CD4-positive, alpha-beta T cell (primary cell): ENCODE measurements around the gene ASIC3. TPM values are rescaled to one million over a fixed set of nuclear protein-coding genes. Genes with fewer than 3 reads are reported as not detected.

Experiments used
- ATAC-seq: fragments of 200-7000 bp; cut with Tn5 transposase; one replicate; pipeline ENCODE4 v1.10.0; 2022; ENCODE audit warnings: mild to moderate bottlenecking; ENCODE audit not compliant: poor library complexity
- CTCF ChIA-PET: fragments of 350-600 bp; sonication (Branson Sonifier 250); formaldehyde crosslinking; loops from one replicate; lab custom pipeline; 2021; ENCODE audit warnings: antibody characterized with exemption, inconsistent platforms; lab: Charles Lee
- POLR2A ChIA-PET: fragments of 350-600 bp; sonication (Branson Sonifier 250); formaldehyde crosslinking; loops from one replicate; lab custom pipeline; 2021; ENCODE audit warnings: antibody characterized with exemption, inconsistent platforms; lab: Charles Lee
- DNase-seq, 14 experiments: peaks; one replicate each; pipeline ENCODE4 v3.0.0-alpha.2; 2013 to 2020; ENCODE audit warnings: mixed read lengths in 2 of 14
- H3K27ac ChIP-seq, 2 donors: one replicate each; pipeline versions ENCODE4 v1.5.1 to v1.7.0; 2013; ENCODE audit warnings: low read length in 2 of 2, low read depth in 1 of 2, mild to moderate bottlenecking in 1 of 2
- H3K27me3 ChIP-seq, 2 experiments: 1 replicate in 1 of 2; 2 replicates in 1 of 2; pipeline versions ENCODE4 v1.6.1 to v1.7.0; 2013; ENCODE audit warnings: low read length in 2 of 2, control low read depth in 1 of 2, mild to moderate bottlenecking in 1 of 2, moderate library complexity in 1 of 2; ENCODE audit not compliant: insufficient read depth in 2 of 2, control insufficient read depth in 1 of 2
- H3K36me3 ChIP-seq: one replicate; pipeline ENCODE4 v1.6.1; 2013; ENCODE audit warnings: low read length, control low read depth; ENCODE audit not compliant: insufficient read depth
- H3K4me1 ChIP-seq: one replicate; pipeline ENCODE4 v1.6.1; 2013; ENCODE audit warnings: low read length, control low read depth; ENCODE audit not compliant: insufficient read depth
- H3K4me3 ChIP-seq: one replicate; pipeline ENCODE4 v1.5.1; 2013; ENCODE audit warnings: mild to moderate bottlenecking, low read length, moderate library complexity
- H3K9me3 ChIP-seq, 2 experiments: 1 replicate in 1 of 2; 2 replicates in 1 of 2; pipeline versions ENCODE4 v1.6.1 to v1.7.0; 2013; ENCODE audit warnings: low read length in 2 of 2, mild to moderate bottlenecking in 2 of 2, control low read depth in 1 of 2, moderate library complexity in 1 of 2; ENCODE audit not compliant: control insufficient read depth in 1 of 2, insufficient read depth in 1 of 2
- H3K27ac Mint-ChIP-seq: one replicate; pipeline ENCODE4 v1.8.0; 2020; ENCODE audit warnings: mixed read lengths
- H3K27me3 Mint-ChIP-seq: one replicate; pipeline ENCODE4 v1.8.0; 2021; ENCODE audit warnings: mixed read lengths
- H3K36me3 Mint-ChIP-seq: one replicate; pipeline ENCODE4 v1.8.0; 2021; ENCODE audit warnings: low read depth, mixed read lengths
- H3K4me1 Mint-ChIP-seq: one replicate; pipeline ENCODE4 v1.8.0; 2021; ENCODE audit warnings: low read depth, mixed read lengths
- H3K4me3 Mint-ChIP-seq: one replicate; pipeline ENCODE4 v1.8.0; 2020; ENCODE audit warnings: mild to moderate bottlenecking, mixed read lengths
- H3K9me3 Mint-ChIP-seq: one replicate; pipeline ENCODE4 v1.8.0; 2020; ENCODE audit warnings: mixed read lengths
- CTCF ChIP-seq: fragments of 200-600 bp; IDR thresholded peaks from one replicate; pipeline ENCODE4 v1.8.0; 2022; ENCODE audit warnings: antibody characterized with exemption, mild to moderate bottlenecking
- intact Hi-C, 2 experiments: fragments of 100-400 bp; cut with DNase I in 1 of 2; cut with micrococcal nuclease in 1 of 2; formaldehyde crosslinking; loops; one replicate each; pipeline versions ENCODE4 v1.15.1 to v1.9.0; 2023 to 2025; cut with DNase I, micrococcal nuclease
- total RNA-seq, 174 experiments: library from RNA in 2 of 174; stranded (reverse) in 2 of 174; gene quantifications; one replicate each; pipeline ENCODE4 v1.2.3 and lab custom pipeline; 2021 to 2026

ASIC3 gene
- total RNA-seq, 2 experiments from 2014 or later: 13.8 to 15.2 TPM

- TF ChIP-seq CTCF: no peak
- H3K27ac ChIP-seq: no peak overlapping the region
- CTCF ChIA-PET: no interaction called here
Observed at GRCh38 chr7:151065516-151065915, 17.2 kb downstream of the ASIC3 start.

GRCh38 chr7:151066273-151066974 is 18.1 kb downstream of the ASIC3 start:
- Mint-ChIP-seq H3K9me3 (no peaks in the 10 kb centered on the region), H3K27ac (no peak overlapping the region), H3K36me3 (peaks cover 49% of the 10 kb centered on the region), H3K4me3 (no peak overlapping the region), H3K27me3 (no peaks in the 10 kb centered on the region), H3K4me1 (peaks cover 5% of the 10 kb centered on the region)
- H3K4me3 ChIP-seq: no peak overlapping the region
- no peak overlapping the region for H3K27ac ChIP-seq
- peaks cover 4% of the 10 kb centered on the region for H3K4me1 ChIP-seq
- no peaks in the 10 kb centered on the region for H3K27me3 ChIP-seq
- ATAC-seq (no peak), DNase-seq (no peak)
- intact Hi-C loops: no loop called here
- H3K36me3 ChIP-seq: peaks cover 70% of the 10 kb centered on the region
- H3K9me3 ChIP-seq: no peaks in the 10 kb centered on the region
- no peak for TF ChIP-seq CTCF
- ChIA-PET POLR2A (interaction anchor here (0.5 kb wide), 1 partner anchor 311 kb away, joined by 3 read pairs; no protein-coding TSS in a partner anchor), CTCF (no interaction called here)

More at GRCh38 chr7:151065516-151065915, 17.2 kb downstream of the ASIC3 start:
- intact Hi-C loops: no loop called here
- H3K27ac Mint-ChIP-seq: no peak overlapping the region
- DNase-seq: no peak
- no peak overlapping the region for H3K4me3 Mint-ChIP-seq
- Histone ChIP-seq H3K27me3 (no peaks in the 10 kb centered on the region), H3K9me3 (no peaks in the 10 kb centered on the region), H3K36me3 (peaks cover 61% of the 10 kb centered on the region), H3K4me3 (no peak overlapping the region), H3K4me1 (peaks cover 13% of the 10 kb centered on the region)
- peaks cover 42% of the 10 kb centered on the region for H3K36me3 Mint-ChIP-seq
- no peaks in the 10 kb centered on the region for H3K9me3 Mint-ChIP-seq
- peaks cover 14% of the 10 kb centered on the region for H3K4me1 Mint-ChIP-seq
- ATAC-seq: no peak
- POLR2A ChIA-PET: no interaction called here
- no peaks in the 10 kb centered on the region for H3K27me3 Mint-ChIP-seq

GRCh38 chr7:151068069-151068773 is 19.9 kb downstream of the ASIC3 start:
- Mint-ChIP-seq H3K27me3 (no peaks in the 10 kb centered on the region), H3K4me1 (no peaks in the 10 kb centered on the region), H3K4me3 (no peak overlapping the region), H3K36me3 (peaks cover 60% of the 10 kb centered on the region), H3K27ac (no peak overlapping the region), H3K9me3 (no peaks in the 10 kb centered on the region)
- no peak for DNase-seq
- intact Hi-C loops: no loop called here
- Histone ChIP-seq H3K4me3 (no peak overlapping the region), H3K27ac (no peak overlapping the region), H3K36me3 (peaks cover 76% of the 10 kb centered on the region), H3K27me3 (no peaks in the 10 kb centered on the region), H3K4me1 (no peaks in the 10 kb centered on the region), H3K9me3 (no peaks in the 10 kb centered on the region)
- ChIA-PET CTCF (no interaction called here), POLR2A (no interaction called here)
- TF ChIP-seq CTCF: no peak
- no peak for ATAC-seq
